T-helper 17 cell (primary cell): ENCODE measurements around the gene TEK. TPM values are rescaled to one million over a fixed set of nuclear protein-coding genes. Genes with fewer than 3 reads are reported as not detected.

Source experiments
- ATAC-seq: fragments of 150-1000 bp; cut with Tn5 transposase; 2 replicates; pipeline ENCODE4 v1.10.0; 2021; ENCODE audit warnings: mild to moderate bottlenecking, moderate library complexity
- DNase-seq, 3 donors: peaks; one replicate each; pipeline versions ENCODE4 v3.0.0 to v3.0.0-alpha.2; 2020 to 2021
- H3K9me3 ChIP-seq: one replicate; pipeline ENCODE4 v1.7.0; 2013; ENCODE audit warnings: low read length, mild to moderate bottlenecking; ENCODE audit not compliant: control insufficient read depth, poor library complexity, severe bottlenecking
- H3K27ac Mint-ChIP-seq: one replicate; pipeline ENCODE4 v1.8.0; 2022; ENCODE audit warnings: mild to moderate bottlenecking, moderate library complexity, mixed read lengths
- H3K27me3 Mint-ChIP-seq: one replicate; pipeline ENCODE4 v1.8.0; 2022; ENCODE audit warnings: mixed read lengths
- H3K36me3 Mint-ChIP-seq: one replicate; pipeline ENCODE4 v1.8.0; 2022; ENCODE audit warnings: low read depth, mixed read lengths
- H3K4me1 Mint-ChIP-seq: one replicate; pipeline ENCODE4 v1.8.0; 2022; ENCODE audit warnings: mild to moderate bottlenecking, mixed read lengths
- H3K4me3 Mint-ChIP-seq: one replicate; pipeline ENCODE4 v1.8.0; 2022; ENCODE audit warnings: mild to moderate bottlenecking, moderate library complexity, mixed read lengths
- total RNA-seq, 4 donors: library from RNA in 2 of 4; stranded (reverse) in 2 of 4; gene quantifications; one replicate each; pipeline ENCODE4 v1.2.3 and lab custom pipeline; 2022 to 2026

TEK gene
- total RNA-seq, 2 donors from 2014 or later = not detected

- Mint-ChIP-seq H3K4me1 (peaks cover 2% of the 10 kb centered on the region), H3K27me3 (peaks cover 6% of the 10 kb centered on the region), H3K4me3 (no peak overlapping the region), H3K36me3 (no peaks in the 10 kb centered on the region), H3K27ac (no peak overlapping the region)
- H3K9me3 ChIP-seq = no peaks in the 10 kb centered on the region
- ATAC-seq = no peak
- no peak for DNase-seq
Observed at GRCh38 chr9:27131731-27132130, 22.7 kb downstream of the TEK start.

GRCh38 chr9:27133817-27134216 lies 24.8 kb downstream of the TEK start:
- DNase-seq = no peak
- Mint-ChIP-seq H3K27ac (no peak overlapping the region), H3K4me3 (no peak overlapping the region), H3K4me1 (peaks cover 2% of the 10 kb centered on the region), H3K27me3 (peaks cover 6% of the 10 kb centered on the region), H3K36me3 (no peaks in the 10 kb centered on the region)
- no peaks in the 10 kb centered on the region for H3K9me3 ChIP-seq
- no peak for ATAC-seq

- H3K9me3 ChIP-seq = no peaks in the 10 kb centered on the region
- Mint-ChIP-seq H3K27me3 (peaks cover 4% of the 10 kb centered on the region), H3K36me3 (no peaks in the 10 kb centered on the region), H3K27ac (no peak overlapping the region), H3K4me1 (no peaks in the 10 kb centered on the region), H3K4me3 (no peak overlapping the region)
- no peak for DNase-seq
- ATAC-seq = no peak
Observed at GRCh38 chr9:27142299-27142930, 33.4 kb downstream of the TEK start.

- H3K27me3 Mint-ChIP-seq = peaks cover 14% of the 10 kb centered on the region
- no peaks in the 10 kb centered on the region for H3K36me3 Mint-ChIP-seq
- no peak overlapping the region for H3K4me3 Mint-ChIP-seq
- no peaks in the 10 kb centered on the region for H3K9me3 ChIP-seq
- ATAC-seq (no peak), DNase-seq (no peak)
- no peaks in the 10 kb centered on the region for H3K4me1 Mint-ChIP-seq
- H3K27ac Mint-ChIP-seq = no peak overlapping the region
Observed at GRCh38 chr9:27145143-27145542, 36.1 kb downstream of the TEK start.

- Mint-ChIP-seq H3K27me3 (peaks cover 20% of the 10 kb centered on the region), H3K36me3 (no peaks in the 10 kb centered on the region), H3K4me1 (no peaks in the 10 kb centered on the region), H3K4me3 (no peak overlapping the region), H3K27ac (no peak overlapping the region)
- no peak for DNase-seq
- H3K9me3 ChIP-seq = no peaks in the 10 kb centered on the region
- ATAC-seq = no peak
Observed at GRCh38 chr9:27149651-27150050, 40.6 kb downstream of the TEK start.

- no peaks in the 10 kb centered on the region for H3K36me3 Mint-ChIP-seq
- no peak overlapping the region for H3K4me3 Mint-ChIP-seq
- H3K9me3 ChIP-seq = no peaks in the 10 kb centered on the region
- DNase-seq (no peak), ATAC-seq (no peak)
- no peak overlapping the region for H3K27ac Mint-ChIP-seq
- H3K4me1 Mint-ChIP-seq = no peaks in the 10 kb centered on the region
- peaks cover 20% of the 10 kb centered on the region for H3K27me3 Mint-ChIP-seq
Observed at GRCh38 chr9:27150746-27151406, 41.9 kb downstream of the TEK start.

- no peaks in the 10 kb centered on the region for H3K9me3 ChIP-seq
- no peak overlapping the region for H3K4me3 Mint-ChIP-seq
- no peaks in the 10 kb centered on the region for H3K4me1 Mint-ChIP-seq
- ATAC-seq = no peak
- no peaks in the 10 kb centered on the region for H3K36me3 Mint-ChIP-seq
- no peak for DNase-seq
- no peak overlapping the region for H3K27ac Mint-ChIP-seq
- peaks cover 20% of the 10 kb centered on the region for H3K27me3 Mint-ChIP-seq
Observed at GRCh38 chr9:27151693-27152404, 42.8 kb downstream of the TEK start.

GRCh38 chr9:27152405-27152718 lies 43.3 kb downstream of the TEK start:
- no peaks in the 10 kb centered on the region for H3K36me3 Mint-ChIP-seq
- no peak overlapping the region for H3K4me3 Mint-ChIP-seq
- H3K27me3 Mint-ChIP-seq = peaks cover 20% of the 10 kb centered on the region
- H3K27ac Mint-ChIP-seq = no peak overlapping the region
- DNase-seq = no peak
- no peaks in the 10 kb centered on the region for H3K9me3 ChIP-seq
- no peak for ATAC-seq
- no peaks in the 10 kb centered on the region for H3K4me1 Mint-ChIP-seq

- no peaks in the 10 kb centered on the region for H3K4me1 Mint-ChIP-seq
- H3K9me3 ChIP-seq = no peaks in the 10 kb centered on the region
- DNase-seq (no peak), ATAC-seq (no peak)
- H3K27ac Mint-ChIP-seq = no peak overlapping the region
- no peak overlapping the region for H3K4me3 Mint-ChIP-seq
- no peaks in the 10 kb centered on the region for H3K36me3 Mint-ChIP-seq
- H3K27me3 Mint-ChIP-seq = peaks cover 11% of the 10 kb centered on the region
Observed at GRCh38 chr9:27154908-27155307, 45.9 kb downstream of the TEK start.

- Mint-ChIP-seq H3K36me3 (no peaks in the 10 kb centered on the region), H3K4me1 (no peaks in the 10 kb centered on the region), H3K4me3 (no peak overlapping the region), H3K27ac (no peak overlapping the region), H3K27me3 (peaks cover 4% of the 10 kb centered on the region)
- no peak for ATAC-seq
- no peak for DNase-seq
- H3K9me3 ChIP-seq = no peaks in the 10 kb centered on the region
Observed at GRCh38 chr9:27157097-27157496, 48.1 kb downstream of the TEK start.

- Mint-ChIP-seq H3K27me3 (peaks cover 4% of the 10 kb centered on the region), H3K4me1 (no peaks in the 10 kb centered on the region), H3K4me3 (no peak overlapping the region), H3K36me3 (no peaks in the 10 kb centered on the region), H3K27ac (no peak overlapping the region)
- no peak for ATAC-seq
- H3K9me3 ChIP-seq = no peaks in the 10 kb centered on the region
- no peak for DNase-seq
Observed at GRCh38 chr9:27157736-27158135, 48.7 kb downstream of the TEK start.

GRCh38 chr9:27160636-27161035 lies 51.6 kb downstream of the TEK start:
- no peaks in the 10 kb centered on the region for H3K27me3 Mint-ChIP-seq
- ATAC-seq = no peak

GRCh38 chr9:27162045-27162444 lies 53.0 kb downstream of the TEK start:
- H3K4me1 Mint-ChIP-seq = no peaks in the 10 kb centered on the region
- H3K9me3 ChIP-seq = no peaks in the 10 kb centered on the region
- H3K27me3 Mint-ChIP-seq = no peaks in the 10 kb centered on the region
- DNase-seq (no peak), ATAC-seq (no peak)
- no peak overlapping the region for H3K4me3 Mint-ChIP-seq
- no peak overlapping the region for H3K27ac Mint-ChIP-seq
- H3K36me3 Mint-ChIP-seq = no peaks in the 10 kb centered on the region

More at GRCh38 chr9:27160636-27161035, 51.6 kb downstream of the TEK start:
- H3K27ac Mint-ChIP-seq = no peak overlapping the region
- DNase-seq = no peak
- no peaks in the 10 kb centered on the region for H3K9me3 ChIP-seq
- no peaks in the 10 kb centered on the region for H3K36me3 Mint-ChIP-seq
- H3K4me3 Mint-ChIP-seq = no peak overlapping the region
- H3K4me1 Mint-ChIP-seq = no peaks in the 10 kb centered on the region

GRCh38 chr9:27165068-27165467 lies 56.0 kb downstream of the TEK start:
- H3K36me3 Mint-ChIP-seq = no peaks in the 10 kb centered on the region
- DNase-seq (no peak), ATAC-seq (no peak)
- H3K27ac Mint-ChIP-seq = no peak overlapping the region
- H3K27me3 Mint-ChIP-seq = no peaks in the 10 kb centered on the region
- H3K4me1 Mint-ChIP-seq = no peaks in the 10 kb centered on the region
- no peak overlapping the region for H3K4me3 Mint-ChIP-seq
- H3K9me3 ChIP-seq = no peaks in the 10 kb centered on the region
